Mesendoderm (in vitro differentiated cells): ENCODE measurements around the gene NPFF.

ENCODE experiments used
- DNase-seq: peaks from one replicate; pipeline ENCODE4 v3.0.0; 2013
- H2AK5ac ChIP-seq: 2 replicates; pipeline ENCODE4 v1.6.1; 2013; ENCODE audit warnings: low read length, inconsistent platforms
- H2BK120ac ChIP-seq: 2 replicates; pipeline ENCODE4 v1.6.1; 2013; ENCODE audit warnings: low read depth, mild to moderate bottlenecking, low read length, moderate library complexity, mixed read lengths
- H2BK15ac ChIP-seq: replicated peaks from 2 replicates; pipeline ENCODE4 v1.6.1; 2013; ENCODE audit warnings: low read depth, mild to moderate bottlenecking, moderate library complexity
- H2BK5ac ChIP-seq: 2 replicates; pipeline ENCODE4 v1.6.1; 2013; ENCODE audit warnings: low read length, inconsistent platforms
- H3K18ac ChIP-seq: 2 replicates; pipeline ENCODE4 v1.6.1; 2013; ENCODE audit warnings: mild to moderate bottlenecking, low read length, mixed read lengths
- H3K23ac ChIP-seq: one replicate; pipeline ENCODE4 v1.6.1; 2013; ENCODE audit warnings: low read length
- H3K27ac ChIP-seq: 2 replicates; pipeline ENCODE4 v1.5.1; 2013; ENCODE audit warnings: low read depth, mild to moderate bottlenecking, inconsistent platforms, low read length, moderate library complexity
- H3K27me3 ChIP-seq: 2 replicates; pipeline ENCODE4 v1.6.1; 2013; ENCODE audit warnings: low read length, control low read depth, mild to moderate bottlenecking, inconsistent platforms; ENCODE audit not compliant: insufficient read depth, poor library complexity
- H3K36me3 ChIP-seq: 2 replicates; pipeline ENCODE4 v1.6.1; 2013; ENCODE audit warnings: low read length, inconsistent platforms; ENCODE audit not compliant: control insufficient read depth, insufficient read depth
- H3K4ac ChIP-seq: one replicate; pipeline ENCODE4 v1.6.1; 2013; ENCODE audit warnings: low read depth, mild to moderate bottlenecking, low read length, moderate library complexity
- H3K4me1 ChIP-seq: 2 replicates; pipeline ENCODE4 v1.6.1; 2013; ENCODE audit warnings: low read depth, low read length, inconsistent platforms; ENCODE audit not compliant: control insufficient read depth
- H3K4me2 ChIP-seq: 2 replicates; pipeline ENCODE4 v1.6.1; 2013; ENCODE audit warnings: low read length
- H3K4me3 ChIP-seq: 2 replicates; pipeline ENCODE4 v1.5.1; 2013; ENCODE audit warnings: mild to moderate bottlenecking, low read length
- H3K56ac ChIP-seq: one replicate; pipeline ENCODE4 v1.6.1; 2013; ENCODE audit warnings: low read length
- H3K79me1 ChIP-seq: 2 replicates; pipeline ENCODE4 v1.6.1; 2013; ENCODE audit warnings: low read length, inconsistent platforms
- H3K79me2 ChIP-seq: 2 replicates; pipeline ENCODE4 v1.6.1; 2013; ENCODE audit warnings: mild to moderate bottlenecking, low read length; ENCODE audit not compliant: control insufficient read depth, insufficient read depth
- H3K9ac ChIP-seq: 2 replicates; pipeline ENCODE4 v1.6.1; 2013; ENCODE audit warnings: low read length, inconsistent platforms
- H4K5ac ChIP-seq: one replicate; pipeline ENCODE4 v1.6.1; 2013; ENCODE audit warnings: low read length
- H4K8ac ChIP-seq: one replicate; pipeline ENCODE4 v1.6.1; 2013; ENCODE audit warnings: low read depth, mild to moderate bottlenecking, control low read depth, low read length, moderate library complexity
- WGBS: extraction: QIAGEN DNeasy Blood & Tissue Kit; methylation state at CpG from one replicate; pipeline ENCODE4 v1.1.7; 2013; ENCODE audit warnings: low lambda C conversion rate, missing lambda C conversion rate; ENCODE audit not compliant: insufficient coverage; ENCODE audit errors: extremely low coverage; 5-methylcytosine and 5-hydroxymethylcytosine counted together

NPFF gene

DNA sequence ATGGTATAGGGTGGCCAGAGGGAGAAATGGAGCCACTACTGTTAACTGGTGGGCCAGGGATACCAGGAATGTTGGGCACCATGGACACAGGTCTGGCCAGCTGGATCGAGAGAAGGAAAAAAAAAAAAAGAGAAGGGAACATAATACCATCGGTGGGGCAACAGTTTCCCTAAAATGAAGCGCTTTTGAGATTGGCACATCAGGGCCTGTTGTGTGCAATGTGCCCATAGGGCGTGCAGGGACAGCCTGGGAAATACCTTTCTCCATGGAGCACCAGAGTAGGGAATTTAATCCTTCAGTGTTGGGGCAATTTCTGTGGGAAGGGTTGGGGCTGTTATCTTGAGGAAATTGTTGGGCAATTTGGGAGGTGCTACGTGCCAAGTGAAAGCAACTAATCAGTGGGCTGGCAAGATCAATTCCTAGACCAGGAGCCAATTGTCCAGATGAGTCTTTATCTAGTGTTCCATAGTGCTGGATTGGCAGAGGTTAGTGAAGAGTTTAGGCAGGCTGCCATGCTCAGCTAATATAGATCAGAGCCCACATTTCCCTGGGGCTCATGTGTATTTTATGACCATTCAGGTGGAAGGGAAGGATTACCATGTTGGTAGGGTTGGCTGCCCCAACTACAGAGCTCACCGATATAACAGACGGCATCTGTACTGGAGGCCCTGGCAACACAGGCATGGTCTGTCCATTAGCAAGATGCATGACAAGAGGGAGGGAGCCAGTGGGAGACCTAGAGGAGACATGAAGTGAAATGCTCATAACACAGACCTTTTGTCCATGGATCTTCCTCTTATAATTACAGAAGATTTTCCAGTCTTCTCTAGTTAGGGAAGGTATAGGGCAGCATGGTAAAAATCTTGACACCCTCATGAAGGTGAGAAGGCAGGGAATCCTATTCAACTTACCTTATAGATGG, 25.5 kb upstream of the NPFF start:
- H3K79me2 ChIP-seq: no peaks in the 10 kb centered on the region

DNA sequence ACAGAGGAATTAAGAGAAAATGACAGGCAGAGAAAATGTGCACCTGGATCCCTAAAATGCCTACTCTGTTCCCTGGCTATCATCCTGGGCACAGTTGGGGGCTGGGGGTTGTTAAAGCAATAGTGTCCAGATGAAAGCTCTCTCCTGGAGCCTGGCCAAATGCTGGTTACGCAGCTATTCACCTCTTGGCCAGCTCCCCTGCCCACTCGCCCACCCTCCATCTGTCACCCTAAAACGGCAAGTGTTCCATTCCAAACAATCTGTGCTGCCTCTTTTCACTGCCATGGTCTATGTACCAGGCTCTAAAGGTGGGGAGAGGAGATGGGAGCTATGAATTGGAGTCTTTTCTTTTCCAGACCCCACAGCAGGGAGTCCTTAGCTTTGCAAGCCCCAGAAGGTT, 24.7 kb upstream of the NPFF start:
- Histone ChIP-seq H3K4me2 (no peak overlapping the region), H2BK15ac (no peak overlapping the region), H3K4me1 (no peaks in the 10 kb centered on the region), H3K79me1 (no peaks in the 10 kb centered on the region), H2AK5ac (no peak overlapping the region), H3K27ac (no peak overlapping the region), H2BK5ac (no peak overlapping the region), H3K79me2 (no peaks in the 10 kb centered on the region), H3K23ac (no peak overlapping the region), H3K18ac (no peak overlapping the region), H3K27me3 (no peaks in the 10 kb centered on the region), H3K56ac (no peak overlapping the region), H4K8ac (no peak overlapping the region), H2BK120ac (no peak overlapping the region), H4K5ac (no peak overlapping the region), H3K4ac (no peak overlapping the region), H3K9ac (no peak overlapping the region), H3K36me3 (peaks cover 8% of the 10 kb centered on the region), H3K4me3 (no peak overlapping the region)
- no CpG with 5 or more reads among the region's 3 CpGs for WGBS
- DNase-seq: no peak

More for the DNA sequence above, 25.5 kb upstream of the NPFF start:
- Histone ChIP-seq H2AK5ac (no peak overlapping the region), H2BK5ac (no peak overlapping the region), H3K4me3 (no peak overlapping the region), H3K9ac (no peak overlapping the region), H3K4me1 (no peaks in the 10 kb centered on the region), H3K27me3 (no peaks in the 10 kb centered on the region), H3K23ac (no peak overlapping the region), H3K36me3 (peaks cover 8% of the 10 kb centered on the region), H4K8ac (no peak overlapping the region), H3K79me1 (no peaks in the 10 kb centered on the region), H3K27ac (no peak overlapping the region), H3K56ac (no peak overlapping the region), H3K18ac (no peak overlapping the region), H4K5ac (no peak overlapping the region), H3K4ac (no peak overlapping the region), H3K4me2 (no peak overlapping the region), H2BK15ac (no peak overlapping the region), H2BK120ac (no peak overlapping the region)
- no CpG with 5 or more reads among the region's 7 CpGs for WGBS
- no peak for DNase-seq

DNA sequence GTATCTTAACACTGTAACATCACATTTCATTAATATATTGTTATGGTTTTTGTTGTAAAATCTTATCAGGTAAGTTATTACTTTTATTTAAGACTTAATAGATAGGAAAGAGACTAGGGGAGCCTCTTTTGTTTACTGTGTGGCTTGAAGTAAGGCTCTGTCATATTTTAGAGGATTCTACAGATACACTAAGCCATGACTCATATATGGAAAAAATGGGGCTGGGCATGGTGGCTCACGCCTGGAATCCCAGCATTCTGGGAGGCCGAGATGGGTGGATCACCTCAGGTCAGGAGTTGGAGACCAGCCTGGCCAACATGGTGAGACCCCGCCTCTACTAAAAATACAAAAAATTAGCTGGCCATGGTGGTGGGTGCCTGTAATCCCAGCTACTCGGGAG, 23.6 kb upstream of the NPFF start:
- Histone ChIP-seq H3K79me1 (no peaks in the 10 kb centered on the region), H4K5ac (no peak overlapping the region), H2BK5ac (no peak overlapping the region), H3K27ac (no peak overlapping the region), H3K4me1 (no peaks in the 10 kb centered on the region), H2BK120ac (no peak overlapping the region), H3K23ac (no peak overlapping the region), H3K4ac (no peak overlapping the region), H3K56ac (no peak overlapping the region), H3K4me3 (no peak overlapping the region), H3K79me2 (no peaks in the 10 kb centered on the region), H3K36me3 (peaks cover 8% of the 10 kb centered on the region), H3K4me2 (no peak overlapping the region), H4K8ac (no peak overlapping the region), H2AK5ac (no peak overlapping the region), H3K27me3 (no peaks in the 10 kb centered on the region), H3K9ac (no peak overlapping the region), H2BK15ac (no peak overlapping the region), H3K18ac (no peak overlapping the region)
- DNase-seq: no peak
- WGBS: no CpG with 5 or more reads among the region's 4 CpGs

DNA sequence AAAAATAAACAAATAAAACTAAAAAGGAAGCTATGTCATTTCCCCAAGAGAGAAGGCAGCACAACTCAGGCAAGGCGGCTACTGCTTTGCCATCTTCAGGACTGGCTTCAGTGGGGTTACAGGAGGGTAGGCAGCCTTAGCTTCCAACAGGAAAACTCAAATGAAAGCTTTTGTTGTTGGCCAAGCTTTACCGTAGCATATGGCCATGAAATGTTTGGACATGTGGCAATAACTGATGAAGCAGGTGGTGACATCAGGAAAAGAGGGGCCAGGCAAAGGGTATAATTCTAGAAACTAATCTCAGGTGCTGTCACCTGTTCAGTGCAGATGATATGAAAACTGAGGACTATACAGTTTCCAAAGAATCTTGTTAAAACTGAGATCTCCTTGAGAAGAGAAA, 22.8 kb upstream of the NPFF start:
- Histone ChIP-seq H3K36me3 (peaks cover 8% of the 10 kb centered on the region), H3K56ac (no peak overlapping the region), H3K27ac (no peak overlapping the region), H3K9ac (no peak overlapping the region), H2BK5ac (no peak overlapping the region), H3K4me1 (no peaks in the 10 kb centered on the region), H3K27me3 (no peaks in the 10 kb centered on the region), H3K4me2 (no peak overlapping the region), H3K4ac (no peak overlapping the region), H3K4me3 (no peak overlapping the region), H2BK15ac (no peak overlapping the region), H4K8ac (no peak overlapping the region), H3K23ac (no peak overlapping the region), H4K5ac (no peak overlapping the region), H2BK120ac (no peak overlapping the region), H3K18ac (no peak overlapping the region), H2AK5ac (no peak overlapping the region), H3K79me2 (no peaks in the 10 kb centered on the region), H3K79me1 (no peaks in the 10 kb centered on the region)
- no peak for DNase-seq
- WGBS: no CpG with 5 or more reads among the region's 2 CpGs

DNA sequence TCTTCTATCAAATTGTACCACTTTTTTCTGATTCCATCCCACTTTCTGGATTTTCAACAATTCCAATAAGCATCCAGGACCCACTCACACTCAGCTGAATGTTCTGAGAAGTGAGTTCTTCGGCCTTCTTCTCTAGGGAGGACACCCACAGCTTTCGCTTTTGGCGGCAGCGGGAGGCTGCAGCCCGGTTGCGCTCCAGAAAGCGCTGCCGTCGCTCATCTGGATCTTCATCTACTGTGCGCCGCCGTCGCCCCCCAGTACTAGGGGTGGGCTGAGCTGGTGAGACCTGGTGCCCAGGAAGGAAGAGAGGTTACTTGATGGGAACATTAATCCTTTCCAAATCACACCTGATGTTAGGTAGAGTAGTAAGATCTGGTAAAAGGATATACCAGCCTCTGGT, 17.2 kb upstream of the NPFF start:
- Histone ChIP-seq H3K4ac (no peak overlapping the region), H2BK5ac (no peak overlapping the region), H3K4me1 (no peaks in the 10 kb centered on the region), H4K8ac (no peak overlapping the region), H2BK120ac (no peak overlapping the region), H4K5ac (no peak overlapping the region), H3K27ac (no peak overlapping the region), H3K23ac (no peak overlapping the region), H3K36me3 (no peaks in the 10 kb centered on the region), H3K79me2 (no peaks in the 10 kb centered on the region), H3K9ac (no peak overlapping the region), H3K4me2 (no peak overlapping the region), H3K4me3 (no peak overlapping the region), H2BK15ac (no peak overlapping the region), H2AK5ac (no peak overlapping the region), H3K27me3 (no peaks in the 10 kb centered on the region), H3K79me1 (no peaks in the 10 kb centered on the region), H3K56ac (no peak overlapping the region), H3K18ac (no peak overlapping the region)
- no CpG with 5 or more reads among the region's 13 CpGs for WGBS
- DNase-seq: no peak

DNA sequence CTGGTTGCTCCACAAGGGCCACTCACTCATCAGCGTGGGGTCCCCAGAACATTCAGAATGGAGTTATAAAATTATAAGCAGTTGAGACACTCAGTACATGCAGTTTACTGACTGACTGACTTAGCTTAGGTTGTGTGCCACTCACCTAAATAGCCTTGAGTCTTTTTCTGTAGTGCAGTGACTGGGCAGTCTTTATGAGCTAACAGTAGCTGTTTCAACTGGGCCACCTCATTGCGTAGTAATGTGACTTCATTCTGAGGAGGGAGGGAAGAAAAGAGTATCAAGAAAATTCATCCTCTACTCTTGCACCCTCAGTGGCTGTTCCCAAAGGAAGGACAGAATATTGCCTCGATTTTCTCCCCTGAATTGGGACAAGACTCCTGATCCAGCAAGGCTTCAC, 15.8 kb upstream of the NPFF start:
- WGBS: no CpG with 5 or more reads among the region's 3 CpGs
- H3K36me3 ChIP-seq: no peaks in the 10 kb centered on the region

More for the DNA sequence above, 15.8 kb upstream of the NPFF start:
- Histone ChIP-seq H3K4me3 (no peak overlapping the region), H3K79me2 (no peaks in the 10 kb centered on the region), H3K4me1 (no peaks in the 10 kb centered on the region), H3K27ac (no peak overlapping the region), H2BK5ac (no peak overlapping the region), H3K9ac (no peak overlapping the region), H3K23ac (no peak overlapping the region), H3K4ac (no peak overlapping the region), H4K8ac (no peak overlapping the region), H3K27me3 (no peaks in the 10 kb centered on the region), H3K4me2 (no peak overlapping the region), H2BK120ac (no peak overlapping the region), H2BK15ac (no peak overlapping the region), H3K56ac (no peak overlapping the region), H3K18ac (no peak overlapping the region), H2AK5ac (no peak overlapping the region), H4K5ac (no peak overlapping the region), H3K79me1 (no peaks in the 10 kb centered on the region)
- DNase-seq: no peak
